ENCODE measurements around the gene BAK1. TPM values are rescaled to one million over a fixed set of nuclear protein-coding genes. Genes with fewer than 3 reads are reported as not detected.

BAK1 gene
- total and polyA plus RNA-seq, 2 of the 13 experiments (the other 11 are each of a cell fraction or from before 2014, with no cell fraction given): 15.0 to 23.8 TPM

GRCh38 chr6:33589731-33590530, 9.9 kb upstream of the BAK1 start (continued):
- TF ChIP-seq ARID5B (CRISPR knock-in tag; IDR thresholded peaks at IDR 0.05): peak; percentile 79
- TF ChIP-seq ZMAT3 (CRISPR knock-in tag; conservative IDR thresholded peaks at IDR 0.05): no peak
- TF ChIP-seq, protein P1, sequence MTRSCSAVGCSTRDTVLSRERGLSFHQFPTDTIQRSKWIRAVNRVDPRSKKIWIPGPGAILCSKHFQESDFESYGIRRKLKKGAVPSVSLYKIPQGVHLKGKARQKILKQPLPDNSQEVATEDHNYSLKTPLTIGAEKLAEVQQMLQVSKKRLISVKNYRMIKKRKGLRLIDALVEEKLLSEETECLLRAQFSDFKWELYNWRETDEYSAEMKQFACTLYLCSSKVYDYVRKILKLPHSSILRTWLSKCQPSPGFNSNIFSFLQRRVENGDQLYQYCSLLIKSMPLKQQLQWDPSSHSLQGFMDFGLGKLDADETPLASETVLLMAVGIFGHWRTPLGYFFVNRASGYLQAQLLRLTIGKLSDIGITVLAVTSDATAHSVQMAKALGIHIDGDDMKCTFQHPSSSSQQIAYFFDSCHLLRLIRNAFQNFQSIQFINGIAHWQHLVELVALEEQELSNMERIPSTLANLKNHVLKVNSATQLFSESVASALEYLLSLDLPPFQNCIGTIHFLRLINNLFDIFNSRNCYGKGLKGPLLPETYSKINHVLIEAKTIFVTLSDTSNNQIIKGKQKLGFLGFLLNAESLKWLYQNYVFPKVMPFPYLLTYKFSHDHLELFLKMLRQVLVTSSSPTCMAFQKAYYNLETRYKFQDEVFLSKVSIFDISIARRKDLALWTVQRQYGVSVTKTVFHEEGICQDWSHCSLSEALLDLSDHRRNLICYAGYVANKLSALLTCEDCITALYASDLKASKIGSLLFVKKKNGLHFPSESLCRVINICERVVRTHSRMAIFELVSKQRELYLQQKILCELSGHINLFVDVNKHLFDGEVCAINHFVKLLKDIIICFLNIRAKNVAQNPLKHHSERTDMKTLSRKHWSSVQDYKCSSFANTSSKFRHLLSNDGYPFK (CRISPR knock-in tag; IDR thresholded peaks at IDR 0.05; ENCODE audit: borderline replicate concordance): peak; percentile 58
- TF ChIP-seq ZBTB7A (CRISPR knock-in tag; IDR thresholded peaks at IDR 0.05): peak; percentile 73
- no peak for TF ChIP-seq ZNF136 (CRISPR knock-in tag; IDR thresholded peaks at IDR 0.05; ENCODE audit: low read depth)
- TF ChIP-seq EED (CRISPR knock-in tag; IDR thresholded peaks at IDR 0.05): peak; percentile 23; the same call in 1 of the 2 replicates
- TF ChIP-seq ZNF160 (CRISPR knock-in tag; IDR thresholded peaks at IDR 0.05): no peak; the same call in 1 of the 2 replicates
- no peak for TF ChIP-seq HNRNPH1 (optimal IDR thresholded peaks at IDR 0.05; ENCODE audit: low read depth, low read length)
- TF ChIP-seq ARHGAP35 (CRISPR knock-in tag; IDR thresholded peaks at IDR 0.05; ENCODE audit: borderline replicate concordance): no peak; the same call in 1 of the 2 replicates
- TF ChIP-seq ZBTB20 (CRISPR knock-in tag; IDR thresholded peaks at IDR 0.05; ENCODE audit: borderline replicate concordance, low read depth): no peak
- TF ChIP-seq BATF2 (CRISPR knock-in tag; IDR thresholded peaks at IDR 0.05): no peak
- TF ChIP-seq, protein P2, sequence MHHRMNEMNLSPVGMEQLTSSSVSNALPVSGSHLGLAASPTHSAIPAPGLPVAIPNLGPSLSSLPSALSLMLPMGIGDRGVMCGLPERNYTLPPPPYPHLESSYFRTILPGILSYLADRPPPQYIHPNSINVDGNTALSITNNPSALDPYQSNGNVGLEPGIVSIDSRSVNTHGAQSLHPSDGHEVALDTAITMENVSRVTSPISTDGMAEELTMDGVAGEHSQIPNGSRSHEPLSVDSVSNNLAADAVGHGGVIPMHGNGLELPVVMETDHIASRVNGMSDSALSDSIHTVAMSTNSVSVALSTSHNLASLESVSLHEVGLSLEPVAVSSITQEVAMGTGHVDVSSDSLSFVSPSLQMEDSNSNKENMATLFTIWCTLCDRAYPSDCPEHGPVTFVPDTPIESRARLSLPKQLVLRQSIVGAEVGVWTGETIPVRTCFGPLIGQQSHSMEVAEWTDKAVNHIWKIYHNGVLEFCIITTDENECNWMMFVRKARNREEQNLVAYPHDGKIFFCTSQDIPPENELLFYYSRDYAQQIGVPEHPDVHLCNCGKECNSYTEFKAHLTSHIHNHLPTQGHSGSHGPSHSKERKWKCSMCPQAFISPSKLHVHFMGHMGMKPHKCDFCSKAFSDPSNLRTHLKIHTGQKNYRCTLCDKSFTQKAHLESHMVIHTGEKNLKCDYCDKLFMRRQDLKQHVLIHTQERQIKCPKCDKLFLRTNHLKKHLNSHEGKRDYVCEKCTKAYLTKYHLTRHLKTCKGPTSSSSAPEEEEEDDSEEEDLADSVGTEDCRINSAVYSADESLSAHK (CRISPR knock-in tag; IDR thresholded peaks at IDR 0.05; ENCODE audit: borderline replicate concordance): no peak
- TF ChIP-seq PHF8 (CRISPR knock-in tag; IDR thresholded peaks at IDR 0.05): no peak; the same call in 1 of the 2 replicates
- TF ChIP-seq ZNF749 (CRISPR knock-in tag; IDR thresholded peaks at IDR 0.05; ENCODE audit: borderline replicate concordance): no peak
- TF ChIP-seq ZNF792 (CRISPR knock-in tag; IDR thresholded peaks at IDR 0.05): peak; percentile 48; the same call in 1 of the 2 replicates
- peak; percentile 15; the same call in 1 of the 2 replicates for TF ChIP-seq CEBPG (CRISPR knock-in tag; IDR thresholded peaks at IDR 0.05)
- no peak for TF ChIP-seq ZNF605 (CRISPR knock-in tag; IDR thresholded peaks at IDR 0.05)
- TF ChIP-seq MEIS1 (CRISPR knock-in tag; IDR thresholded peaks at IDR 0.05; ENCODE audit: borderline replicate concordance): peak; percentile 19; the same call in 1 of the 2 replicates
- TF ChIP-seq NR2F6 (IDR thresholded peaks at IDR 0.05): peak; percentile 78; the same call in 1 of the 2 replicates
- peak; percentile 90 for TF ChIP-seq NR2F6 (CRISPR knock-in tag; IDR thresholded peaks at IDR 0.05)

Measured in HepG2 (cell line).